Tibial nerve (tissue), 4 donors: ENCODE measurements around the gene TPRN. TPM values are rescaled to one million over a fixed set of nuclear protein-coding genes. Genes with fewer than 3 reads are reported as not detected.
A peak's percentile ranks its signal among the peaks of the same experiment; 100 is the strongest.

Experiments
- DNase-seq, 2 donors: peaks; one replicate each; pipeline ENCODE4 v3.0.0-alpha.2; 2019; ENCODE audit warnings: low spot score in 2 of 2
- H3K27ac ChIP-seq, 4 donors: fragments of 200-600 bp; sonication (generic) in 3 of 4; one replicate each; pipeline ENCODE4 v1.5.1; 2017 to 2019; ENCODE audit warnings: mild to moderate bottlenecking in 1 of 4
- H3K27me3 ChIP-seq, 2 donors: fragments of 200-600 bp; sonication (generic) in 1 of 2; one replicate each; pipeline versions ENCODE4 v1.5.1 to v1.6.0; 2017 to 2019
- H3K36me3 ChIP-seq, 3 donors: fragments of 200-600 bp; sonication (generic); one replicate each; pipeline ENCODE4 v1.5.1; 2018 to 2019
- H3K4me1 ChIP-seq, 4 donors: fragments of 200-600 bp; sonication (generic) in 3 of 4; one replicate each; pipeline ENCODE4 v1.5.1; 2017 to 2019
- H3K4me3 ChIP-seq, 4 donors: fragments of 200-600 bp; sonication (generic) in 3 of 4; one replicate each; pipeline ENCODE4 v1.5.1; 2017 to 2019; ENCODE audit warnings: mild to moderate bottlenecking in 1 of 4, moderate library complexity in 1 of 4
- H3K9me3 ChIP-seq, 4 donors: fragments of 200-600 bp; sonication (generic) in 3 of 4; one replicate each; pipeline ENCODE4 v1.5.1; 2017 to 2019
- EP300 ChIP-seq, 2 donors: sonication (generic); formaldehyde crosslinking; IDR thresholded peaks; one replicate each; pipeline ENCODE4 v1.6.1; 2017; ENCODE audit warnings: antibody characterized with exemption in 2 of 2, mild to moderate bottlenecking in 1 of 2
- POLR2A ChIP-seq, 2 donors: fragments of 450-650 bp; IDR thresholded peaks; one replicate each; pipeline ENCODE4 v1.6.1; 2017; ENCODE audit warnings: antibody characterized with exemption in 2 of 2, mild to moderate bottlenecking in 2 of 2, moderate library complexity in 2 of 2
- WGBS, 2 donors: methylation state at CpG; one replicate each; pipeline ENCODE4 v1.1.5; 2018; 5-methylcytosine and 5-hydroxymethylcytosine counted together
- total RNA-seq, 4 donors: library from RNA; depleted of rRNA; stranded (reverse); fragments of >200 nt; gene quantifications; one replicate each; pipeline ENCODE4 v1.1.0, GENCODE V29; 2016
- TF ChIP-seq, protein P1 (sequence below), 5 experiments: fragments of 200-600 bp in 3 of 5; fragments of 450-650 bp in 2 of 5; sonication (generic) in 3 of 5; IDR thresholded peaks; one replicate each; pipeline ENCODE4 v1.5.1; 2016 to 2019; ENCODE audit warnings: antibody characterized with exemption in 5 of 5, mild to moderate bottlenecking in 3 of 5, moderate library complexity in 2 of 5

Gene TPRN
- total RNA-seq, 4 donors from 2014 or later, result 6.8 to 12.3 (median 8.9) TPM

DNA sequence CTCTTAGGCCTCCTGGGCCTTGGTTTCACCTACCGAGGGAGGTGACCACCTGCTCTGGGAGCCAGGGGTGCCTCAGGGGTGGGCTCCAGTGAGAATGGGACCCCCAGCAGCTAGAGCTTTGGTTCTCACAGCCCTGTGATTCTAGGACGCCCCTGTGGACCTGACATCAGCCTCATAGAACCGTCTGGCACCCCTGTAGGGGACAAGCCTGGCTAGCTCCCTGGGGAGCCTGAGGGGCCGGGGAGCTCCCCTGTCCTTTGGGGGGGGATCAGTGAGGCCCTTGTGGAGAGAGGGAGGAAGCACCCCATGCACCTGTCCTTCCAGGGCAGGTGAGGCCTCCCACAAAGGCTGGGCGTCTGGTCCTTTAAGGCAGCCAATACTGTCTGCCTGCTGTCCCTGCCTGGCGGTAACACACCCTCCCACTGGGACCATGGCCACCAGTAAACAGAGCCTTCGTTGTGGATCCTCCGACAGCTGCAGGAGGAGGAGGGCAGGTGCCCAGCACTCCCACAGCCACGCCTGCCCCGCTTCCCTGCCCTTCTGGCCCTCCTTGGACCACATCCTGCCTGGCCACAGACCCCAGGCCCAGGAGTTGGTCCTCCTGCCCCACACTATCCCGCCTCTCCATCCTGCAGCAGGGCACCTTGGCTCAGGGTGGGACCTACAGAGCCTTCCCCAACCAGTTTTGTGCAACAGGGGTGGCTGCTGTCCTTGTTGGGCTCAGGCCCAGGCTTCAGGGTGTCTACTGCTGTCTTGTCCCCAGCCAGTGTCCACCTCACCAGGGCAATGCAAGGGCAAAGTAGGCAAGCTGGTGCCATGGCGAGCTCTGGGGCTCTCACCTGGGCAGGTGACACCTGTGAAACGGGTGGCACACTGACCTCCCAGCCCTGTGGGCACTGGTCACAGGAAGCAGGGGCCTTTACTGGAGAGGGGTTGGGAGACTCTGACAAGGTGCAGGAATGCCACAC lies 37.5 kb upstream of the TPRN start:
- peak overlapping the region in 1 of 4 donors; percentile 43 for H3K27ac ChIP-seq

DNA sequence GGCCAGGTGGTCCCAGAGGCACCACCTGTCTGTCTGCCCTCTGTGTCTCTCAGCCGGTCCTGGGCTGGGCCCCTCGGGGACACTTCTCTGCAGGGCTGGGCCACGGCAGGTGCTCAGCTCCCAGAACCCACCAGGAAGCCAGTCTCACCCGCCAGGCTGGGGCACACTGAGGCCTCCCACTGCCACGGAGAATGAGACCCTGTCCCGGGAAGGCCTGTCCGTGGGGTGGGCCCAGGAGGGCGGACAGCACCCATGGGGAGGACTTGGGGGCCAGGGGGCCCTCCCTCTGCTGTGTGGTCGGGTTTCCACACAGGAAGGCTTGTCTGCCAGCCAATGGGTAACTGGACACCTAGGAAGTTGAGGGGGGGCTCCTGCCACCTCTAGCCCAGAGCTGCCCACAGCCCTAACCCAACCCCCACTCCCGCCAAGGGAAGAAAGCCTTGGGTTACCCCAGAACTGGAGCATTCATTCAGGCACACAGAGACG lies 36.4 kb upstream of the TPRN start:
- peaks cover 0 to 53% (median 27%) of the 10 kb centered on the region in 4 donors for H3K4me1 ChIP-seq
- WGBS, 2 donors, result 32 to 55% methylated on average over 7 to 8 of the region's 11 CpGs

More for the DNA sequence above, 37.5 kb upstream of the TPRN start:
- Histone ChIP-seq H3K4me3 (no peak overlapping the region), H3K27me3 (peaks cover 0 to 14% of the 10 kb centered on the region in 2 donors), H3K36me3 (peaks cover 0 to 11% (median 9%) of the 10 kb centered on the region in 3 donors), H3K4me1 (peaks cover 0 to 63% (median 37%) of the 10 kb centered on the region in 4 donors), H3K9me3 (no peaks in the 10 kb centered on the region)
- TF ChIP-seq, protein P1, sequence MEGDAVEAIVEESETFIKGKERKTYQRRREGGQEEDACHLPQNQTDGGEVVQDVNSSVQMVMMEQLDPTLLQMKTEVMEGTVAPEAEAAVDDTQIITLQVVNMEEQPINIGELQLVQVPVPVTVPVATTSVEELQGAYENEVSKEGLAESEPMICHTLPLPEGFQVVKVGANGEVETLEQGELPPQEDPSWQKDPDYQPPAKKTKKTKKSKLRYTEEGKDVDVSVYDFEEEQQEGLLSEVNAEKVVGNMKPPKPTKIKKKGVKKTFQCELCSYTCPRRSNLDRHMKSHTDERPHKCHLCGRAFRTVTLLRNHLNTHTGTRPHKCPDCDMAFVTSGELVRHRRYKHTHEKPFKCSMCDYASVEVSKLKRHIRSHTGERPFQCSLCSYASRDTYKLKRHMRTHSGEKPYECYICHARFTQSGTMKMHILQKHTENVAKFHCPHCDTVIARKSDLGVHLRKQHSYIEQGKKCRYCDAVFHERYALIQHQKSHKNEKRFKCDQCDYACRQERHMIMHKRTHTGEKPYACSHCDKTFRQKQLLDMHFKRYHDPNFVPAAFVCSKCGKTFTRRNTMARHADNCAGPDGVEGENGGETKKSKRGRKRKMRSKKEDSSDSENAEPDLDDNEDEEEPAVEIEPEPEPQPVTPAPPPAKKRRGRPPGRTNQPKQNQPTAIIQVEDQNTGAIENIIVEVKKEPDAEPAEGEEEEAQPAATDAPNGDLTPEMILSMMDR (IDR thresholded peaks at IDR 0.05), result no peak
- TF ChIP-seq POLR2A (IDR thresholded peaks at IDR 0.05) (no peak), EP300 (IDR thresholded peaks at IDR 0.05) (no peak)
- WGBS, 2 donors, result 54 to 68% methylated on average over 9 to 13 of the region's 13 CpGs
- DNase-seq, result no peak

DNA sequence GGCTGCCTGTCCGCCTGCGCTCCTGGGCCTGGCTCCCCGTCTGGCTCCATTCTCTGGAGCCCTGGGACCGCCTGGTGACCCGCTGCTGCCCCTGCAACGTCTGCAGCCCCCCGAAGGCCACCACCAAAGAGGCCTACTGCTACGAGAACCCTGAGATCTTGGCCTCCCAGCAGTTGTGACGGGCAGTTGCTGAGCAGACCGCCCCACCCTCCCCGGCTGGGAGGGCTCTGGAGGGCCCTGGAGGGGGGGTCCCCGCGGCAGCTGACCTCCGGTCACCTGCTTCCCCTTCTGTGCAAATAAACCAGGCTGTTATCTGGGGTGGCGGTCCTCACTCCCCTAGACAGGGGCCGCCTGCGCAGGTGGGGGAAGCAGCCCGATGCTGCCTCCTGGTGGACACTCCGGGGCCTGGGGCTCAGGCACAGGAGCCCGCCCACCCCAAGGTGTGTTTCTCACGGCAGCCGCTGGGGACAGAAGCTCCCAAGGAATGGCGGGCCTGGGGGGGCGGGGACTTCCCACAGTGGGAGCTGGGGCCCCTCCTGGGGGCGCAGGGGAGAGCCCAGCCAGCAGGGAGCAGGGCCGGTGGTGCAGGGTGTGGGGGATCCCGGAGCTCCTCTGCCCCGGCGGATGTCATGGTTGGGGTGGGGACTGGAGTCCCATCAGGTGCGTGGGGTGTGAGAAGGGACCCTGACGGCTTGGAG lies 35.8 kb upstream of the TPRN start:
- Histone ChIP-seq H3K4me1 (peaks cover 0 to 49% (median 23%) of the 10 kb centered on the region in 4 donors), H3K4me3 (peak overlapping the region in 2 of 4 donors; percentile 15 to 27), H3K27me3 (peaks cover 0 to 31% of the 10 kb centered on the region in 2 donors), H3K9me3 (no peaks in the 10 kb centered on the region), H3K27ac (peak overlapping the region in 2 of 4 donors; percentile 37 to 43), H3K36me3 (no peaks in the 10 kb centered on the region)
- DNase-seq, result peak; percentile 68 to 72
- 7 to 15% methylated on average over 11 to 23 of the region's 31 CpGs for whole genome bisulfite sequencing, 2 donors
- TF ChIP-seq, protein P1 (IDR thresholded peaks at IDR 0.05), result peak; percentile 97 to 99 (median 98)
- TF ChIP-seq POLR2A (IDR thresholded peaks at IDR 0.05) (peak in 1 of 2 donors; percentile 18), EP300 (IDR thresholded peaks at IDR 0.05) (peak in 1 of 2 donors; percentile 13)

More for the DNA sequence above, 36.4 kb upstream of the TPRN start:
- no peak overlapping the region for H3K4me3 ChIP-seq
- H3K27me3 ChIP-seq, result peaks cover 0 to 25% of the 10 kb centered on the region in 2 donors
- H3K27ac ChIP-seq, result peak overlapping the region in 2 of 4 donors; percentile 37 to 43
- no peaks in the 10 kb centered on the region for H3K9me3 ChIP-seq
- no peaks in the 10 kb centered on the region for H3K36me3 ChIP-seq
- TF ChIP-seq, protein P1 (IDR thresholded peaks at IDR 0.05), result no peak
- TF ChIP-seq POLR2A (IDR thresholded peaks at IDR 0.05) (no peak), EP300 (IDR thresholded peaks at IDR 0.05) (no peak)
- DNase-seq, result no peak

DNA sequence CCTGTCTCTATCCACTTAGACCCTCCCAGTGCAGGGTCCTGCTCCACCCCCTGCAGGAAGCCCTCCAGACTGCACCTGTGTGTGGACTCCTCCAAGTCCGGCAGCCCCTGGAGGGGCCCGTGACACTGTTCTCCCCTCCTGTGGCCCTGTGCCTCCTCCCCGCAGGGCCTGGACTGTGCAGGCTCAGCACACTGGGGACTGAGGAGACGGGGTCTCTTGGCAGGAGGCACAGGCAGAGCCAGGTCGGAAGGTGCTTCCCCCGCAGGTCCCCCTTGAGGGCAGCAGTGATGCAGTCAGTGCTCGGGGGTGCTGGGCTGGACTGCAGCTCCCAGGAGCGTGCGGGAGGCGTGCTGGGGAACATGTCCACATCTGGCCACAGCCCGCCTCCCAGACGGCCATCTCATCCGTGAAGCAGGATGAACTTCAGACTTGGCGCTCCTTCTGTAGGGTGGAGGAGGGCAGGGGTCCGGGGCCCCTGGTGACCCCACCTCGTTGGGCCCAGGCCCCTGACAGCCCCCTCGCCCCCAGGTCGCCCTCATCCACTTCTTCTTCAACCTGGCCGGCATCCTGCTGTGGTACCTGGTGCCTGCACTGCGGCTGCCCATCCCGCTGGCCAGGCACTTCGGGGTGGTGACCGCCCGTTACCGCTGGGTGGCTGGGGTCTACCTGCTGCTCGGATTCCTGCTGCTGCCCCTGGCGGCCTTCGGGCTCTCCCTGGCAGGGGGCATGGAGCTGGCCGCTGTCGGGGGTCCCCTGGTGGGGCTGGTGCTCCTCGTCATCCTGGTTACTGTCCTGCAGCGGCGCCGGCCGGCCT lies 35.1 kb upstream of the TPRN start:
- no peak for DNase-seq
- no peaks in the 10 kb centered on the region for H3K36me3 ChIP-seq
- peaks cover 0 to 49% (median 23%) of the 10 kb centered on the region in 4 donors for H3K4me1 ChIP-seq
- peak overlapping the region in 2 of 4 donors; percentile 37 to 43 for H3K27ac ChIP-seq
- 66 to 71% methylated on average over 26 to 32 of the region's 35 CpGs for WGBS, 2 donors
- H3K9me3 ChIP-seq, result no peaks in the 10 kb centered on the region
- TF ChIP-seq, protein P1 (IDR thresholded peaks at IDR 0.05), result no peak
- TF ChIP-seq EP300 (IDR thresholded peaks at IDR 0.05), result no peak
- no peak for TF ChIP-seq POLR2A (IDR thresholded peaks at IDR 0.05)
- H3K4me3 ChIP-seq, result peak overlapping the region in 1 of 4 donors; percentile 15
- H3K27me3 ChIP-seq, result peaks cover 0 to 38% of the 10 kb centered on the region in 2 donors
